SK-MEL-5 (cell line): Measurements from ENCODE around the gene SEC14L1. TPM values are rescaled to one million over a fixed set of nuclear protein-coding genes. Genes with fewer than 3 reads are reported as not detected.
A peak's percentile ranks its signal among the peaks of the same experiment; 100 is the strongest.
"Not testable (repeated sequence)": the region's sequence is repeated elsewhere in the genome, so short reads cannot be mapped to it uniquely, and the experiment has no call there.

Experiments
- DNase-seq: peaks from one replicate; pipeline ENCODE4 v3.0.0-alpha.2; 2016; ENCODE audit warnings: low read depth, low spot score
- in situ Hi-C: cut with HindIII; loops from 2 replicates; pipeline ENCODE4 v1.10.0; 2016; ENCODE audit warnings: low sequenced_read_pairs, high pct_unique_total_duplicates, low pct_unique_long_range_greater_than_20kb
- polyA plus RNA-seq, 2 experiments: library from polyadenylated mRNA; depleted of rRNA; stranded (reverse); fragments of >200 nt; gene quantifications; 2 replicates each; pipeline ENCODE4 v1.2.3, GENCODE V29; 2015
- total RNA-seq: library from RNA; depleted of rRNA; stranded (reverse); fragments of >200 nt; shearing (Covaris generic); gene quantifications from 2 replicates; pipeline ENCODE4 v1.2.3, GENCODE V29; 2014; rRNA removed

The SEC14L1 gene
- 85.3 and 89.0 TPM in 2 replicates for total RNA-seq
- polyA plus RNA-seq (2015; cell fraction: cytosol; rRNA removed), result 80.6 and 98.9 TPM in 2 replicates
- polyA plus RNA-seq (2015; cell fraction: nucleus; rRNA removed), result 43.4 and 64.3 TPM in 2 replicates

DNA sequence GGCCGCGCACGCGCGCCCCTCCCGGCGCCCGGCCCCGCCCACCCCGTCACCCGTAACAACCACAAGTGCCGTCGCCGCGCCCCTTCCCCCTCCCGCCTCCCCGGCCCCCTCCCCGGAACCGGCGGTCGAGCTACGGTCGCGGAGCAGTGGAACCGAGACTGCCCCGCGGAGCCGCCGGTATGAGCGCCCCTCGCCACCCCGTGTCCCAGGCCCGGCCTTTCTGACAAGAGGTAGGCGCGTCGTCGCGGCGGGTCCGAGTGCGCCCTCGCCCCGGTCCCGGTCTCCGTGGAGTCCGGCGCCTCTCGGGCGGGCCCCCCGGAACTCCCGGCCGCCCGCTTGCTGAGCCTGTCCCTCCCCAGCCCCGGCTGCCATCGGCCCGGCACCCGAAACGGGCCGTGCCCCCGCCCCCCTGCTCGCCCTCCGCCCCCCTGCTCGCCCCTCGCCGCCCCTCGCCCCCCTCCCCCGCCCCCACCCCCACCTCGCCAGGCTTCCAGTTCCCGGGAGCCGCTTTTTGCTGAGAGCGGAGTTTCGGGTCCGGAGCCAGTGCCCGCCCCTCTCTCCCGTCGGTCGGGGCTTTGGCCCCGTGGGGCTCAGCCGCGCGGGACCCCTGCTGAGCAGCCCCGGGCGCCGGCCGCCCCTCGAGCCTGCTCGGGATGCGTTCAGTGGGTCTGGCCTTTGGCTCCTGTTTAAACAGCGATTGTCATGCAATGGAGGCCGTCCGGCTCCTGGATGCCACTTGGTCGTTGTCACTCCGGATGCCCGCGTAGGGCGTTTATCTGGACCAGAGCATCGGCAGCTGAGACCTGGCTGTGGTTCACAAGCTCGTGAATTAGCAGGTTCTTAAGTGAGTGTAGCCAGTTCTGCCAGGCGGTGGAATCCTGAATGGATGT lies at the start of gene SEC14L1:
Gene SEC14L1, plus strand, starts transcription at position 92 of the 890 bp plus-strand sequence. CDS start 2,628 bp downstream, outside the sequence.
- peak; percentile 50 for DNase-seq
- in situ Hi-C loops, result no loop called here

DNA sequence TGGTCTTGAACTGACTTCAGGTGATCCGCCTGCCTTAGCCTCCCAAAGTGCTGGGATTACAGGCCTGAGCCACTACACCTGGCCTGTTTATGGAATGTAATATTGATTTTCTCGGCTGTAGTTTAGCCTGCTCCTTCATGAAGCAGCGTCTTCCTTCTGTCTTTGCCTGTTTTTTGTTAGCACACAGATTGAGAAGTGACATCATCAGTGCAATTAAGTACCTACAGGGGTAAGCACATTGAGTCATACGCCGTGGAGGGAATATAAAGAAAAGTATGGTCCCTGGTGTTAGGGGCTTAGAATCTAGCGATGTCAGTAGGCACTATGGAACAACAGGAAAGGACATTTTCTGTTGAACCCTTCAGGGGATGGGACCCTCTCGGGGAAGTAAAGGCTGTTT lies 48.7 kb upstream of the SEC14L1 start:
- DNase-seq, result no peak
- in situ Hi-C loops, result no loop called here

DNA sequence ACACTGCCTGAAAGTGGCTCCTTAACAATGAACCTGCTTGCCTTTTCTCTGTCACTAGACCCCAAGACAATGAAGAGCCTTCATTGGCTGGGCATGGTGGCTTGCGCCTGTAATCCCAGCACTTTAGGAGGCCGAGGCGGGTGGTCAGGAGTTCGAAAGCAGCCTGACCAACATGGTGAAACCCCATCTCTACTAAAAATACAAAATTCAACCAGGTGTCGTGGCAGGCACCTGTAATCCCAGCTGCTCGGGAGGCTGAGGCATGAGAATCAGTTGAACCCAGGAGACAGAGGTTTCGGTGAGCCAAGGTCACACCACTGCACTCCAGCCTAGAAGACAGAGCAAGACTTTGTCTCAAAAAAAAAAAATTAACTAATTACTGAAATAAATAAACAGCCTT lies 45.3 kb upstream of the SEC14L1 start:
- DNase-seq, result no peak
- in situ Hi-C loops, result no loop called here

DNA sequence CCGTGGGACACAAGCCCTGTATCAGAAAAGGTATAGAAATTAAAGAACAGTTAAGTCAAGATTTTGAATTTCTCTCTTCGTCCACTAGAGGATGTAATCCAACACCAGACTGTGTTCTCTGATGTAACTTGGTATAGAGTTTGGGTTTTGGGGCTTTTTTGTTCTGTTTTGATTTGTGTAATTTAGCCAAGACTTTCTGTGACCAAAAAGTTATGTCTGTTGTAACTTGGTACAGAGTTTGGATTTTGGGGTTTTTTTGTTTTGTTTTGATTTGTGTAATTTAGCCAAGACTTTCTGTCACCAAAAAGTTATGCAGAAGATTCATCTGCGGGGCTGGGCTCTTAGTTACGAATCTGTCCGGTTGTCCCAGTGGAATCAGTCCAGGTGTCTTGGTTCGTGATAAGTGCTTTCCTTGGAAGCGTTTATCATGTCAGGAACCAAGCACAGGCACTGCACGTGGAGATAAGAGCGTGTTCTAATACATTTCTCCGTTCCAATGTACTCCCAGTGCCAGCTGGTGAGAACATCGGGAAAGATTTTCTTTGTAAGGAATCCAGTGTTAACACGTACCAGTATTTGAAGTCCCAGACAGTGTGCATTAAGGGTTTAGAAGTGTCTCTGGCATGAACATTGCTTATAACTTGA lies 44.1 kb upstream of the SEC14L1 start:
- in situ Hi-C loops, result no loop called here
- peak; percentile 83 for DNase-seq

DNA sequence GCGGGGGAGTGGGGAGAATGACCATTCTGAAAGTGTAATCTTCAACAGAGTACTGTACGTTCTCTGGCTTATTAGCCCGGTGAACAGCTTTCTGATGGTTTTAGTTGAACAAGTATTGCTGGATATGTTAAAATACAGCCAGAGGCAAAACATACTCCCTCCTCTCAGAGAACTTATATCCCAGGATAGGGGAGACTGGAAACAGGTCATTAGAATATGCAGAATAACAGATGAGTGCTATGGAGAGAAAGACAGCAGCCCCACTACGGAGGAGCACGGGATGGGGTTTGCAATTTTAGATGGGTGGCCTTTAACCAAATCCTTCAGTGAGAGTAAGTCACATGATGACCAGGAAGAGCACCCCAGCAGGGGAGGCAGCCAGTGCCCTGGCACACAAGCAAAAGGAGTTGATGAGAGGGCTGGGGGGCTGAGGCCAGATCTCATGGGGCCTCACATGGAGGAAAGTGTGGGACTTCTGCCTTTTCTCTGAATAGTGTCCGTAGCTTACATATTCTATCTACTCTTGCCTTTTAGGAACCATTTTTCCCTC lies 43.1 kb upstream of the SEC14L1 start:
- no peak for DNase-seq
- in situ Hi-C loops, result no loop called here

DNA sequence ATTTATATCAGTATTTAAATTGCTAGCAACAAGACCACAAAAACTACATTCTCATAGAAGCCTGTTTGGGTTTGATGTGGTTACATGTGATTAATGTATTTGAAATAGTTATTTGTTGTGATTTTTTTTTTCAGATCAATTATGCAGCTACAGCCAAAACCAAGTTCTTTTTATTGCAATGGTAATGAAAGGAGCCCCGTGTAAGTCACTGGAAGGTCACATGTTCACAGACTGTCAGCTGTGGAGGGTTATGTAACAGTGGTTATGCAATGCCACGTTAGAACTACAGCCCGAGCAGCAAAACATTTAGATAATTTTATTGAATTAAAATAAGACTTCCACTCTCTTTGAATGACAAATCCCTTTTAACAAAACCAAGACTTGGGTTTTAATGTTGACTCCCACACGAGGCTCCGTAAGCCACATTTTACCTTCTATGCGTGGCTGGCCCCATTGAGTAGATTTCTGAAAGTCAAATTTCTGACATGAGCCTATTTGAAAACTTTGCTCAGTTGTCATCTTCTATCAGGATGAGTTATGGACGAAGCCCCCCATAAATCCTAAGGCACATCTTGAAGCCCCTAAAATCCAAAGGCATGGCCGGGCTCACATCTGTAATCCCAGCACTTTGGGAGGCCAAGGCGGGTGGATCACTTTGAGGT lies 41.8 kb upstream of the SEC14L1 start:
- peak; percentile 97 for DNase-seq
- in situ Hi-C loops, result no loop called here

DNA sequence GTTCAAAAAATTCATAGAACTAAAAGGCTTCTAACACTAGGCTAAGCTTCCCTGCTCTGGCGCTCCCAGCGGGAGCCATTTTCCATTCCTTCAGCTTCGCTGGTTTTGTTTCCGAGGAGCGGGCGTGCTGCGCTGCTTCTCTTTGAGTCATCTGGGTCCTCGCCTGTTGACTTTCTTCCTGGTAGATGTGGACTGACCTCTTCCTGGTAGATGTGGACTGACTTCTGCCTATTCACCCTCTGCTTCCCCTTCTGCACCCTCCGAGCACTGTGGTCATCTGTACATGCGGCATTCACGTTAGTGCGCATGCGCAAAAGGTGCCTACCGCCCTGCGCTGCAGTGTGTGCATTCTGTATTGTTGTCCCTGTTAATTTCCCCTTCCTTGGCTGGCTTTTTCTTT lies 40.8 kb upstream of the SEC14L1 start:
- in situ Hi-C loops, result no loop called here
- DNase-seq, result no peak

DNA sequence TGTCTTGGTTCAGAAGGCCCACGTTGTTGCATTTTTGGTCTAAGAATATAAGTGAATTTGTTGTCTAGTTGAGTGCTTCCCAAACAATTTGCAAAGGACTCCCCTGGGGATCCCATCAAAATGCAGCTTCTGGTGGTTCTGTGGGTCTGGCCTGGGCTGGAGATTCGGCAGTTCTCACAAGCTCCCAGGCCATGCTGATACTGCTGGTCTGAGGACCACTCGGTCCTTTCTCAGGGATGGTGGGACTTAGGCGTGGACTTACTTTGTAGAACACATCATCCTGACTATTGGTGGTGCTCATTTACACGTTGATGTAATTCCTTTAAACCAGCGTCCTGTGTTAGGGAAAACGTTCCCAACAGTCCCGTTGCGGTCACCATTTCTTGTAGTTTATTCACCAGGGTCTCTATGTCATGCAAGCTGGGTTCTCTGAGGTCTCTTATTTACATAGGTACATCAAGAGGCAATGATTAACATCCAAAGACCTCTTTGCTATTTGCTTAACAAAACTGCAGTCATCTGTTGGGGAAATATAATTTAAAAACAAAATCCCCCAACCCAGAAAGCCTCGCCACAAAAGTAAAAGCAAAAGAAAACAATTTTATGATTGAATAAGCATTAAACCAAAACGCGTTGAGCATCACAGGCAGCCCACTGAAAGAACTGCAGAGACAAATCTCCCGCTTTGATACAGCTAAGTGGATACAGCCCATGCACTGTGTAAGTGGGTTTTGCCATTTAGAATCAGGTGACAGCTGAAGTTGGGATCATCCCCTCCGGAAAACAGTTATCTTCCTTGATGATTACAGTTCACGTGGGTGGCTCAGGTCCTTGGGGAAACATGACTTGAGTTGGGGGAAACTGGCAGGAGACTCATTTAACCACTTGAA lies 39.0 kb upstream of the SEC14L1 start:
- peak; percentile 100 for DNase-seq
- in situ Hi-C loops, result no loop called here

DNA sequence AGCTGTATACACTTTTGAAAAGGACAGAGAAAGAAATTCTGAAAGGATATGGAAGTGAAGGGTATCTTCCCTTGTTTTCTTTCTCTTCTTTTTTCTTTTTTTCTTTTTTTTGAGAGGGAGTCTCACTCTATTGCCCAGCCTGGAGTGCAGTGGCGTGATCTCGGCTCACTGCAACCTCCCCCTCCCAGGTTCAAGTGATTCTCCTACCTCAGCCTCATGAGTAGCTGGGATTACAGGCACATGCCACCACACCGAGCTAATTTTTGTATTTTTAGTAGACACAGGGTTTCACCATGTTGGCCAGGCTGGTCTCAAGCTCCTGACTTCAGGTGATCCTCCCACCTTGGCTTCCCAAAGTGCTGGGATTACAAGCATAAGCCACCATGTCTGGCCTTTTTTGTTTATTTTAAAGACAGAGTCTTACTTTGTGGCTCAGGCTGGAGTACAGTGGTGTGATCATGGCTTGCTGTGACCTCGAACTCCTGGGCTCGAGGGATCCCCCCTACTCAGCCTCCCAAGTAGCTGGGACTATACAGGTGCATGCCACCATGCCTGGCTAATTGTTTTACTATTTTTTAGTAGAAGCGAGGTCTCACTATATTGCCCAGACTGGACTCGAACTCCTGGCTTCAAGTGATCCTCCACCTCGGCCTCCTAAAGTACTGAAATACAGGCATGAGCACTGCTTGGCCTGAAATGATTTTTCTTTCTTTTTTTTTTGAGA lies 38.2 kb upstream of the SEC14L1 start:
- in situ Hi-C loops, DNase-seq: not testable (repeated sequence)

DNA sequence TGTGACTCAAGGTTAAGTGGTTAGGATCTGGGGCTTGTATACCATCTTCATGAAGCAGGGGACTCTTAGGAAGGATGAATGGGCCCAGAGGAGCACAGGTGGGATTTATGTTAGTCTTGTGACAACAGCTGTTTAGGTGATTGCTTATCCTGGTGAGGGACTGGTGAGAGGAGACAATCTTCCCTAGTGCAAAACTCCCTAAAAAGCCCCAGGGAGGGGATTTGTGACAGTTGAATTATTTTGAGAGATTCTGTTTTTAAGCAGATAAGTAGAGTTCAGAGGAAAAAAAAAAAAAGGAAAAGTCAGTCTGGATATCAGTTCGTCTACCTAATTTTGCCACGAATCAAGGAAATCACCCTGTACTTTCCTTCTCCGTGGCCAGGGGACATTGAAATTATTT lies 35.1 kb upstream of the SEC14L1 start:
- in situ Hi-C loops, result no loop called here
- no peak for DNase-seq

DNA sequence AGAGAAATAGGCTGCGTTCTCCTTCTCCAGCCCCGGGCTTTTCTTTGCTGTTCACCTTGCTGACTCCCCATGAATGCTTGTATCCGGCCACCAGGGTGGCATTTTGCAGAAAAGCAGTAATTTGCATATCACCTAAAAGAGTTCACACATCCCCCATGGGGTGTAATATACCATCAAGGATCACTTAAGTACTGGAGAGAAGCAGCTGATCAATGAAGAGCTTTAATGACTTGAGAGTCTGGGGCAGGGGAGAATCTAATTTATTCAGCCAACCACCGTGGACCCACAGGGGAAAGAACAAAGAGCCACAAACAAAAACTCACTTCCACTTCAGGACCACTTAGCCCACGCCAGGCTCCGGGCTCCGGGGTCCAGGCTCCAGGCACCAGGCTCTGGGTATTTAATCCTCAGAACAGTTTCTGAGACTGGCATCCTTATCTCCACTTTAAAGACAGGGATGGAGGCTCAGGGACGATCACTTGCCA lies 33.9 kb upstream of the SEC14L1 start:
- in situ Hi-C loops, result no loop called here
- DNase-seq, result no peak

DNA sequence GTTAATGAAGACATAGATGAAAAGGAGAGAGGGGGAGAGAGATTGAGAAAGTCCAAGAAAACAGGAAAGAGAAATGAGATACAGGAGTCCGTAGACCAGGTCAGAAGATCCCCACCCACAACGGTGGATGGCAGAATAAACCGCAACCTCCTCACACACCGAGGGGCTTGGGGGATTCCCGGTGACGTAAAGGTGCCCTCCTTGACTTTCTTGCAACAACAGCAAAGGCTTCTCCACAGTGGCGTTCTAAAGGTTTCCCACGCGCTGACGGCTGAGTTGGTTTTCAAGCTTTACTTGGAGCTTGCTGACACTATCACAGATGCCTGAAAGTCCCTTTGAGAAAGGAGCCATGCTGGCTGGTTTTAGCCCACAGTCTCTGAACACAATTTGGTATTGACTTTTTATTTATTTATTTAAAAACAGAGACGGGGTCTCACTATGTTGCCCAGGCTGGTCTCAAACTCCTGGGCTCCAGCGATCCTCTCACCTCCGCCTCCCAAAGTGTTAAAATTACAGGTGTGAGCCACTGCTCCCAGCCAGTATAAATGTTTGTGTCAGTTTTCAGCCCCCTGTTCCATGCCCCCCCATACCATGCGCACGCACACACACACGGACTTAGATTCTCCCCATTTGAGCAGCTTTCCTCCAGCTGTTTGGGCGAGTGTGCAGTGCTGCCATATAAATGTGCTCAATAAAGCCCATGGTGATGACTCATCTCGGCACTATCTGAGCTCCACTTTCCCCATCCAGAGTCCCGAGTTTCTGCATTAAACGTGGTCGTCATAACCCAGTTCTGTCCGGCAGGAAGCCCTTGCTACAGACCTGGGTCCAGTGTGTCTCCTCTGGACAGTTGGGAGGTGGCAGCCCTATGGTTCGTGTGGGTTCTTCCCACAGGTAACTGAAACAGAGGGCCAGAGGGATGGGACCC lies 33.0 kb upstream of the SEC14L1 start:
- in situ Hi-C loops, result no loop called here

DNA sequence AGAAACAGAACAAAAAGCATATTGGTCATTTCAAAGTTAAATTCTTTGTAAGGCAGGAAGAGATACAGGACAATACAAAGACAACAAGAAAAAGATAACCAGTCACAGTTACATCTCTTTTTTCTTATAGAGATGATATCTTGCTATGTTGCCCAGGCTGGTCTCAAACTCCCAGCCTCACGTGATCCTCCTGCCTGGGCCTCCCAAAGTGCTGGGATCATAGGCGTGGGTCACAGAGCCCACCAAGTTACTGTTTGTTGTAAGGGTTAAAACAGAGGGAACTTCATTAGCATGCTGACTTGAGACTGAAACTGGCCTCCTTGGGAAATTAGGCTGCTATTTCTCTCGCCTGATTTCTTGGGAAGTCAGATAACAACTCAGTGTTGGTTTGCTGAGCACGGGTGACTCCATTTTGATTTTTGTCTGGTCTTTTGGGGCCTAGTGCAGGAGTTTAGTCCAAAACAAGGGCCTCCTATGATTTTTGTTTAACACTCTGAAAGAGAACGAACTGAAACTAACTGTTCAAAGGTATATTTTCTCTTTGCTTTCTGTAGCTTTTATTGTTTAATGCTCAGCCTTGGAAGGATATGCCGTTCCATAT lies 31.5 kb upstream of the SEC14L1 start:
- DNase-seq, result no peak

More for the DNA sequence above, 33.0 kb upstream of the SEC14L1 start:
- DNase-seq, result peak; percentile 24

DNA sequence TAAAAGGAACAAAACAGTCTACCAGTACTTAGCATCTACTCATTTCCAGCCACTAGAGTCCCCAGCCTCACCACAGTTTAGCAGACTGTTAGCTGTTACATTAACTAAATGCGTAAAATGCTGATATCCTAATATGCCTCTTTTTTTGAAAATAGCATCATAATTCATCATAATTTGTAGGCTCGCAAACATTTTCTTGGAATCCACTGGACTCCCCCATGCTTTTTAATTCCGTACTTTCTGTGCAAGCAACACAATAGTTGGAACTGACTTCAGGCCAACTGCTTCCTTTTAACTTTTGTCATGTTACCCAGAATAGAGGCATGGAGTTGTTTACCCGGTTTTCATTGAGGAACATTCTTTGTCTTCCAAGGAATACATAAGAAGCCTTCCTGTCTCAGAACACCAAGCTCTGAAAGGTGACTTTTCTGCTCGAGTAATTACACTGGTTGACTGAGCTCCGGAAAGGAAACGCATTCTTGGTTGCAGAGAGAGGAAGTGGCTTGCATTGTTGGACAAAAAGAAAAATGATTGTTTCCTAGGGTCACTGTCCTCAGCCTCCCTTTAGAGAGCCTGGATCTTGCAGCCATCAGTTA lies 30.9 kb upstream of the SEC14L1 start:
- in situ Hi-C loops, result no loop called here
- DNase-seq, result peak; percentile 94

More for the DNA sequence above, 31.5 kb upstream of the SEC14L1 start:
- in situ Hi-C loops, result no loop called here
